ENCODE data around the gene CYRIA. TPM values are rescaled to one million over a fixed set of nuclear protein-coding genes. Genes with fewer than 3 reads are reported as not detected.

The CYRIA gene
- total RNA-seq, 1 donor from 2014 or later = 2.1 TPM

- DNase-seq (ENCODE audit: low spot score) = no peak
- Mint-ChIP-seq H3K27me3 (ENCODE audit: low read depth) (peaks cover 3% of the 10 kb centered on the region), H3K36me3 (ENCODE audit: low read depth) (no peaks in the 10 kb centered on the region), H3K4me1 (ENCODE audit: low read depth) (peaks cover 8% of the 10 kb centered on the region), H3K4me3 (ENCODE audit: unreplicated experiment) (no peak overlapping the region), H3K9me3 (ENCODE audit: low read depth) (no peaks in the 10 kb centered on the region), H3K27ac (ENCODE audit: unreplicated experiment) (no peak overlapping the region)
- TF ChIP-seq, protein P1, sequence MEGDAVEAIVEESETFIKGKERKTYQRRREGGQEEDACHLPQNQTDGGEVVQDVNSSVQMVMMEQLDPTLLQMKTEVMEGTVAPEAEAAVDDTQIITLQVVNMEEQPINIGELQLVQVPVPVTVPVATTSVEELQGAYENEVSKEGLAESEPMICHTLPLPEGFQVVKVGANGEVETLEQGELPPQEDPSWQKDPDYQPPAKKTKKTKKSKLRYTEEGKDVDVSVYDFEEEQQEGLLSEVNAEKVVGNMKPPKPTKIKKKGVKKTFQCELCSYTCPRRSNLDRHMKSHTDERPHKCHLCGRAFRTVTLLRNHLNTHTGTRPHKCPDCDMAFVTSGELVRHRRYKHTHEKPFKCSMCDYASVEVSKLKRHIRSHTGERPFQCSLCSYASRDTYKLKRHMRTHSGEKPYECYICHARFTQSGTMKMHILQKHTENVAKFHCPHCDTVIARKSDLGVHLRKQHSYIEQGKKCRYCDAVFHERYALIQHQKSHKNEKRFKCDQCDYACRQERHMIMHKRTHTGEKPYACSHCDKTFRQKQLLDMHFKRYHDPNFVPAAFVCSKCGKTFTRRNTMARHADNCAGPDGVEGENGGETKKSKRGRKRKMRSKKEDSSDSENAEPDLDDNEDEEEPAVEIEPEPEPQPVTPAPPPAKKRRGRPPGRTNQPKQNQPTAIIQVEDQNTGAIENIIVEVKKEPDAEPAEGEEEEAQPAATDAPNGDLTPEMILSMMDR (IDR thresholded peaks at IDR 0.05) = no peak
These were observed 24.8 kb downstream of the CYRIA start for GRCh38 chr2:16640867-16641266.

DNA sequence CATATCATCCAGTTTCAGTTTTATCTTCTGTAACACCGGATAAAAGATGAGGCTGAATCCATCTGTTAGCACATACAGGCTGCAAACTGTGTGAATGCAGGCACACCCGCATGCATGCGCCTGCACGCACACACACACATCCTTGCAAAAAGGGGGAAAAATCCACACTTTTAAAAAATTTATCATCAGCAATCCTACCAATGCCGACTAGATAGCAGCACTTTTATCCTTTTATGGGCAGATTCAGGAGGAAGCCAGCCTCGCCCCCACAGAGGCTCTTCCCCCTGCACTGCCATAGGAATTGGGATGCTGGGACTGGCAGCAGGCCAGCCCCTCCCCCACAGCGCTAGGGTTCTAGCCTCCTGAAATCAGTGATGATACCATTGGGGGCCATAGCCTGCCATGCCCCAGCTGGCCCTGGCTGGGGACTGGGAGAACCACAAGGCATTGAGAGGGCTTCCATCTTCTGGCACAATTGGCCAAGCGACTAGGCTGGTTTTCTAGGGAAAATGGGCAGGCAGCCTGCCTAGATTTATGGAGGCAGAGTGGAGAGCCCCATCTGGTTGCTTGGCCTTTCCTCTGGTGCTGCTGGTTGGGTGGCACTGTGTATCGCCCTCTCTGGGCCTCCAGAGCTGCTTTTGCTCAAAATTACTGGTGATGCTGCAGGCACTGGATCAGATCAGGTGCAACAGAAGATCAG, 25.5 kb downstream of the CYRIA start:
- no peak overlapping the region for H3K27ac Mint-ChIP-seq (ENCODE audit: unreplicated experiment)
- DNase-seq (ENCODE audit: low spot score) = no peak
- no peaks in the 10 kb centered on the region for H3K9me3 Mint-ChIP-seq (ENCODE audit: low read depth)
- H3K4me1 Mint-ChIP-seq (ENCODE audit: low read depth) = peaks cover 10% of the 10 kb centered on the region
- peaks cover 3% of the 10 kb centered on the region for H3K27me3 Mint-ChIP-seq (ENCODE audit: low read depth)
- H3K4me3 Mint-ChIP-seq (ENCODE audit: unreplicated experiment) = no peak overlapping the region
- TF ChIP-seq, protein P1 (IDR thresholded peaks at IDR 0.05) = no peak
- H3K36me3 Mint-ChIP-seq (ENCODE audit: low read depth) = no peaks in the 10 kb centered on the region

DNA sequence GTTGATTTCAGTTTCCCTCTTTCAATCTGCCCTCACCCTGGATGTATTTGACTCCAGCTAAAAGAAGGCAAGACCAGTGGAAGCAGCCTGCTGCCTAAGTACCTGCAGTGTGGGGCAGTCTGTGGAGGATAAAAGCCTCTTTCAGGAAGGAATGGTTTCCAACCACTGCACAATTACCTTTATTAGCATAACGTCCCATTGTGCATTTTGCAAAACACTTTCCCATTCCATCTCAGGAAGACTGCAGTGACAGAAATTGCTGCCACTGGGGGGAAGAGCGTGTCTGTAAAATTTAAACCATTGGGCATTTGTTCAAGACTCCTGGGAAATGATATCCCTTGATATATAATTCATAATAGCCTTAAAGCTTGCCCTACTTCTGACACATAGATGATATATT, 26.2 kb downstream of the CYRIA start:
- H3K36me3 Mint-ChIP-seq (ENCODE audit: low read depth) = no peaks in the 10 kb centered on the region
- H3K9me3 Mint-ChIP-seq (ENCODE audit: low read depth) = no peaks in the 10 kb centered on the region
- H3K4me3 Mint-ChIP-seq (ENCODE audit: unreplicated experiment) = no peak overlapping the region
- H3K4me1 Mint-ChIP-seq (ENCODE audit: low read depth) = peaks cover 10% of the 10 kb centered on the region
- H3K27ac Mint-ChIP-seq (ENCODE audit: unreplicated experiment) = no peak overlapping the region
- TF ChIP-seq, protein P1 (IDR thresholded peaks at IDR 0.05) = peak; percentile 17
- DNase-seq (ENCODE audit: low spot score) = no peak
- peaks cover 3% of the 10 kb centered on the region for H3K27me3 Mint-ChIP-seq (ENCODE audit: low read depth)

DNA sequence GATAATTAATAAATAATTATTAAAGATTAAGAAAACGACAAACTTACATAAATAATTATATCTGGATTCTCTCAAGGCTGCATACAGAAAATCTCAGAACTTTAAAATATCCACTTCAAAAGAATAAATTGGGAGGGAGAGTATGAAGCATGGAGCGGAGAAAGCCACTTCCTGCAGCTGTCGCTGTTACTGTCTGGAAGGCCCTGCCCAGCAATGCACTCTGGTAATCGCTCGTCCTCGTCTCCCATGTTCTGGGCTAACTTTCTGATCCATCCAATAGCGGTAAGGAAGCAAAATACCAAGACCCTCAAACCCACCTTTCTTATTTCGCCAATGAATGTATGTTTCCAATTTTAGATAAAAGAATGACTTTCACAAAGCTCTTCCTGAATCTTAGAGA, 26.7 kb downstream of the CYRIA start:
- H3K4me3 Mint-ChIP-seq (ENCODE audit: unreplicated experiment) = no peak overlapping the region
- H3K4me1 Mint-ChIP-seq (ENCODE audit: low read depth) = peaks cover 10% of the 10 kb centered on the region
- DNase-seq (ENCODE audit: low spot score) = no peak
- peaks cover 3% of the 10 kb centered on the region for H3K27me3 Mint-ChIP-seq (ENCODE audit: low read depth)
- H3K27ac Mint-ChIP-seq (ENCODE audit: unreplicated experiment) = no peak overlapping the region
- H3K9me3 Mint-ChIP-seq (ENCODE audit: low read depth) = no peaks in the 10 kb centered on the region
- TF ChIP-seq, protein P1 (IDR thresholded peaks at IDR 0.05) = no peak
- no peaks in the 10 kb centered on the region for H3K36me3 Mint-ChIP-seq (ENCODE audit: low read depth)

- H3K27ac Mint-ChIP-seq (ENCODE audit: unreplicated experiment) = no peak overlapping the region
- no peaks in the 10 kb centered on the region for H3K9me3 Mint-ChIP-seq (ENCODE audit: low read depth)
- TF ChIP-seq, protein P1 (IDR thresholded peaks at IDR 0.05) = no peak
- DNase-seq (ENCODE audit: low spot score) = no peak
- no peaks in the 10 kb centered on the region for H3K36me3 Mint-ChIP-seq (ENCODE audit: low read depth)
- H3K27me3 Mint-ChIP-seq (ENCODE audit: low read depth) = peaks cover 3% of the 10 kb centered on the region
- H3K4me1 Mint-ChIP-seq (ENCODE audit: low read depth) = peaks cover 10% of the 10 kb centered on the region
- no peak overlapping the region for H3K4me3 Mint-ChIP-seq (ENCODE audit: unreplicated experiment)
These were observed 28.3 kb downstream of the CYRIA start for GRCh38 chr2:16637304-16637703.

Data from chondrocyte (in vitro differentiated cells).